DND-41 (cell line): ENCODE results near the gene PXDC1.
A peak's percentile ranks its signal among the peaks of the same experiment; 100 is the strongest.

ENCODE experiments used
- ATAC-seq: fragments of 200-7000 bp; cut with Tn5 transposase; 3 replicates; pipeline ENCODE4 v1.9.1; 2021; ENCODE audit warnings: low read depth; ENCODE audit not compliant: insufficient read depth
- DNase-seq: peaks from one replicate; pipeline ENCODE4 v3.0.0-alpha.2; 2020
- H2AFZ ChIP-seq: 2 replicates; pipeline ENCODE4 v1.6.0; 2012; ENCODE audit warnings: low read depth, low read length
- H3K27ac ChIP-seq: 2 replicates; pipeline ENCODE4 v1.5.1; 2012; ENCODE audit warnings: low read length, inconsistent platforms
- H3K27me3 ChIP-seq: fragments of 200-600 bp; sonication (generic); 2 replicates; pipeline ENCODE4 v1.6.0; 2012; ENCODE audit warnings: low read length, mild to moderate bottlenecking, inconsistent platforms; ENCODE audit not compliant: insufficient read depth, poor library complexity
- H3K36me3 ChIP-seq: 2 replicates; pipeline ENCODE4 v1.5.1; 2012; ENCODE audit warnings: low read length, inconsistent platforms; ENCODE audit not compliant: insufficient read depth
- H3K4me1 ChIP-seq: 2 replicates; pipeline ENCODE4 v1.5.1; 2012; ENCODE audit warnings: mild to moderate bottlenecking, low read length; ENCODE audit not compliant: insufficient read depth
- H3K4me2 ChIP-seq: 2 replicates; pipeline ENCODE4 v1.6.0; 2012; ENCODE audit warnings: mild to moderate bottlenecking, moderate library complexity, low read length, inconsistent platforms; ENCODE audit not compliant: insufficient read depth
- H3K4me3 ChIP-seq, 2 experiments: fragments of 200-600 bp in 1 of 2; shearing (Covaris generic) in 1 of 2; 2 replicates each; pipeline ENCODE4 v1.5.1; 2012 to 2016; ENCODE audit warnings: inconsistent platforms in 2 of 2, low read length in 2 of 2, mild to moderate bottlenecking in 2 of 2, low read depth in 1 of 2, moderate library complexity in 1 of 2
- H3K79me2 ChIP-seq: 2 replicates; pipeline ENCODE4 v1.6.0; 2012; ENCODE audit warnings: low read length, inconsistent platforms; ENCODE audit not compliant: insufficient read depth
- H3K9ac ChIP-seq: 2 replicates; pipeline ENCODE4 v1.6.0; 2012; ENCODE audit warnings: low read depth, mild to moderate bottlenecking, inconsistent platforms, low read length, moderate library complexity
- H3K9me3 ChIP-seq: 2 replicates; pipeline ENCODE4 v1.5.1; 2012; ENCODE audit warnings: low read length, moderate library complexity, mild to moderate bottlenecking, inconsistent platforms; ENCODE audit not compliant: insufficient read depth, severe bottlenecking
- H4K20me1 ChIP-seq: 2 replicates; pipeline ENCODE4 v1.6.0; 2012; ENCODE audit warnings: low read length; ENCODE audit not compliant: insufficient read depth
- CTCF ChIP-seq: IDR thresholded peaks from 2 replicates; pipeline ENCODE4 v1.5.1; 2012; ENCODE audit warnings: borderline replicate concordance, low read length, moderate library complexity, mild to moderate bottlenecking; ENCODE audit not compliant: poor library complexity, severe bottlenecking; ENCODE audit errors: extremely low read depth
- EZH2 ChIP-seq: IDR thresholded peaks from 3 replicates; pipeline ENCODE4 v1.6.1; 2012; ENCODE audit warnings: borderline replicate concordance, low read depth, mild to moderate bottlenecking, moderate library complexity, low read length, inconsistent platforms; ENCODE audit not compliant: severe bottlenecking

Gene PXDC1

GRCh38 chr6:3749067-3749841, 2.3 kb downstream of the PXDC1 start:
- Histone ChIP-seq H3K36me3 (no peaks in the 10 kb centered on the region), H3K27ac (no peak overlapping the region), H3K4me3 (no peak overlapping the region), H3K9ac (no peak overlapping the region), H3K4me2 (no peak overlapping the region), H3K27me3 (peaks cover 7% of the 10 kb centered on the region), H3K79me2 (no peaks in the 10 kb centered on the region), H4K20me1 (no peaks in the 10 kb centered on the region), H3K4me1 (no peaks in the 10 kb centered on the region), H2AFZ (no peak overlapping the region), H3K9me3 (no peaks in the 10 kb centered on the region)
- ATAC-seq (no peak), DNase-seq (no peak)
- TF ChIP-seq CTCF (no peak), EZH2 (no peak)

GRCh38 chr6:3748208-3749066, 3.1 kb downstream of the PXDC1 start:
- Histone ChIP-seq H3K27me3 (peaks cover 6% of the 10 kb centered on the region), H3K9ac (no peak overlapping the region), H3K4me2 (no peak overlapping the region), H3K4me1 (no peaks in the 10 kb centered on the region), H3K79me2 (no peaks in the 10 kb centered on the region), H2AFZ (no peak overlapping the region), H3K36me3 (no peaks in the 10 kb centered on the region), H3K4me3 (no peak overlapping the region), H4K20me1 (no peaks in the 10 kb centered on the region), H3K9me3 (no peaks in the 10 kb centered on the region), H3K27ac (no peak overlapping the region)
- peak; percentile 21 for DNase-seq
- peak; percentile 71 for ATAC-seq
- TF ChIP-seq CTCF (peak; percentile 57), EZH2 (no peak)

- DNase-seq (no peak), ATAC-seq (no peak)
- H3K4me1 ChIP-seq, result peaks cover 8% of the 10 kb centered on the region
- no peak for TF ChIP-seq EZH2
- no peak for TF ChIP-seq CTCF
- no peaks in the 10 kb centered on the region for H3K79me2 ChIP-seq
- H3K9ac ChIP-seq, result no peak overlapping the region
- no peak overlapping the region for H3K4me3 ChIP-seq
- H3K36me3 ChIP-seq, result no peaks in the 10 kb centered on the region
- peaks cover 5% of the 10 kb centered on the region for H3K27me3 ChIP-seq
- no peaks in the 10 kb centered on the region for H3K9me3 ChIP-seq
- H4K20me1 ChIP-seq, result no peaks in the 10 kb centered on the region
- no peak overlapping the region for H3K4me2 ChIP-seq
- H2AFZ ChIP-seq, result no peak overlapping the region
- H3K27ac ChIP-seq, result no peak overlapping the region
Measured at GRCh38 chr6:3747100-3747737, 4.3 kb downstream of the PXDC1 start.
